GM23338 (cell line): ENCODE measurements around the gene TAL2. TPM values are rescaled to one million over a fixed set of nuclear protein-coding genes. Genes with fewer than 3 reads are reported as not detected.

Source experiments
- ATAC-seq: fragments of 200-7000 bp; cut with Tn5 transposase; 3 replicates; pipeline ENCODE4 v1.9.1; 2020
- DNase-seq: peaks from one replicate; pipeline ENCODE4 v3.0.0-alpha.2; 2015; ENCODE audit warnings: low spot score
- H2AFZ ChIP-seq: fragments of 200-600 bp; sonication (generic); 2 replicates; pipeline ENCODE4 v1.8.0; 2016; ENCODE audit warnings: antibody characterized with exemption, mild to moderate bottlenecking, moderate library complexity
- H3F3A ChIP-seq: fragments of 200-600 bp; sonication (generic); replicated peaks from 2 replicates; pipeline ENCODE4 v1.8.0; 2017; ENCODE audit warnings: antibody characterized with exemption, mixed run types, low read depth
- H3K27ac ChIP-seq: fragments of 200-600 bp; sonication (generic); 2 replicates; pipeline ENCODE4 v1.6.1; 2016; ENCODE audit warnings: low read depth
- H3K27me3 ChIP-seq: fragments of 200-600 bp; sonication (generic); 2 replicates; pipeline ENCODE4 v1.8.0; 2016; ENCODE audit warnings: mild to moderate bottlenecking, mixed run types, moderate library complexity; ENCODE audit not compliant: insufficient read depth
- H3K36me3 ChIP-seq: fragments of 200-600 bp; sonication (generic); 2 replicates; pipeline ENCODE4 v1.8.0; 2016; ENCODE audit warnings: mild to moderate bottlenecking; ENCODE audit not compliant: insufficient read depth
- H3K4me1 ChIP-seq: fragments of 200-600 bp; sonication (generic); 2 replicates; pipeline ENCODE4 v1.8.0; 2016; ENCODE audit warnings: mild to moderate bottlenecking, moderate library complexity; ENCODE audit not compliant: insufficient read depth
- H3K4me2 ChIP-seq: fragments of 200-600 bp; sonication (generic); 2 replicates; pipeline ENCODE4 v1.7.1; 2017; ENCODE audit warnings: mixed run types
- H3K4me3 ChIP-seq: fragments of 200-600 bp; sonication (generic); 2 replicates; pipeline ENCODE4 v1.6.1; 2016; ENCODE audit warnings: mixed run types
- H3K79me2 ChIP-seq: fragments of 200-600 bp; sonication (generic); replicated peaks from 2 replicates; pipeline ENCODE4 v1.8.0; 2017; ENCODE audit warnings: mild to moderate bottlenecking; ENCODE audit not compliant: insufficient read depth
- H3K9me2 ChIP-seq: fragments of 200-600 bp; sonication (generic); 2 replicates; pipeline ENCODE4 v1.8.0; 2017; ENCODE audit not compliant: insufficient read depth
- H4K20me1 ChIP-seq: fragments of 200-600 bp; sonication (generic); replicated peaks from 2 replicates; pipeline ENCODE4 v1.8.0; 2017; ENCODE audit warnings: mild to moderate bottlenecking; ENCODE audit not compliant: insufficient read depth
- H3K27ac Mint-ChIP-seq: 2 replicates; pipeline ENCODE4 v1.8.0; 2020; ENCODE audit warnings: inconsistent platforms, mild to moderate bottlenecking, moderate library complexity, mixed read lengths
- H3K27me3 Mint-ChIP-seq: 3 replicates; pipeline ENCODE4 v1.8.0; 2022; ENCODE audit warnings: low read depth, mild to moderate bottlenecking, moderate library complexity, mixed read lengths, inconsistent platforms; ENCODE audit not compliant: insufficient read depth, poor library complexity
- H3K36me3 Mint-ChIP-seq: 3 replicates; pipeline ENCODE4 v1.8.0; 2021; ENCODE audit warnings: low read depth, mild to moderate bottlenecking, inconsistent platforms, moderate library complexity, mixed read lengths
- H3K4me1 Mint-ChIP-seq: 3 replicates; pipeline ENCODE4 v1.8.0; 2020; ENCODE audit warnings: mild to moderate bottlenecking, inconsistent platforms, mixed read lengths
- H3K4me3 Mint-ChIP-seq: 3 replicates; pipeline ENCODE4 v1.8.0; 2021; ENCODE audit warnings: moderate library complexity, mild to moderate bottlenecking, inconsistent platforms, mixed read lengths
- H3K9me3 Mint-ChIP-seq: 3 replicates; pipeline ENCODE4 v1.8.0; 2020; ENCODE audit warnings: moderate library complexity, mild to moderate bottlenecking, inconsistent platforms, mixed read lengths
- CREB1 ChIP-seq: fragments of 250-450 bp; sonication (Bioruptor Pico); IDR thresholded peaks from 2 replicates; pipeline ENCODE4 v1.5.0; 2020; ENCODE audit warnings: low read depth, mild to moderate bottlenecking, moderate library complexity
- EZH2 ChIP-seq: fragments of 200-600 bp; sonication (generic); IDR thresholded peaks from one replicate; pipeline ENCODE4 v1.8.0; 2017; ENCODE audit warnings: antibody characterized with exemption, mild to moderate bottlenecking, low read depth; ENCODE audit not compliant: unreplicated experiment
- EZH2phosphoT487 ChIP-seq: fragments of 200-600 bp; sonication (generic); IDR thresholded peaks from one replicate; pipeline ENCODE4 v1.8.1; 2018; ENCODE audit warnings: antibody characterized with exemption; ENCODE audit not compliant: unreplicated experiment
- JUNB ChIP-seq: IDR thresholded peaks from one replicate; pipeline ENCODE4 v1.6.1; 2016; ENCODE audit warnings: antibody characterized with exemption; ENCODE audit not compliant: unreplicated experiment
- NANOG ChIP-seq: IDR thresholded peaks from 2 replicates; pipeline ENCODE4 v1.6.1; 2016; ENCODE audit warnings: antibody characterized with exemption, borderline replicate concordance
- POLR2AphosphoS5 ChIP-seq: IDR thresholded peaks from 2 replicates; pipeline ENCODE4 v1.6.1; 2016; ENCODE audit warnings: antibody characterized with exemption, low read depth
- STAT1 ChIP-seq: IDR thresholded peaks from one replicate; pipeline ENCODE4 v1.6.1; 2016; ENCODE audit warnings: antibody characterized with exemption; ENCODE audit not compliant: unreplicated experiment
- ZNF114 ChIP-seq: fragments of 250-450 bp; sonication (Bioruptor Pico); IDR thresholded peaks from 2 replicates; pipeline ENCODE4 v1.5.0; 2020; ENCODE audit warnings: mild to moderate bottlenecking, moderate library complexity
- ZNF331 ChIP-seq: fragments of 250-450 bp; sonication (Bioruptor Pico); IDR thresholded peaks from 2 replicates; pipeline ENCODE4 v1.5.0; 2020; ENCODE audit warnings: low read depth, mild to moderate bottlenecking, moderate library complexity
- polyA plus RNA-seq: library from polyadenylated mRNA; unstranded; fragments of >200 nt; fragmentation: Nextera tagmentation; extraction: Ambion mirVana; gene quantifications from 2 replicates; pipeline ENCODE4 v1.2.1, GENCODE V29; 2016
- total RNA-seq: library from RNA; depleted of rRNA; stranded (reverse); fragments of >200 nt; shearing (Covaris generic); gene quantifications from 2 replicates; pipeline ENCODE4 v1.2.3, GENCODE V29; 2014
- TF ChIP-seq, protein P1 (sequence below), 2 experiments: fragments of 200-600 bp in 1 of 2; sonication (generic) in 1 of 2; conservative IDR thresholded peaks; 2 replicates each; pipeline versions ENCODE4 v1.5.1 to v1.6.1; 2016 to 2017; ENCODE audit warnings: antibody characterized with exemption in 2 of 2, low read depth in 2 of 2, mild to moderate bottlenecking in 2 of 2, moderate library complexity in 1 of 2
- TF ChIP-seq, protein P2 (sequence below): fragments of 250-450 bp; sonication (Bioruptor Pico); IDR thresholded peaks from 2 replicates; pipeline ENCODE4 v1.5.0; 2020; ENCODE audit warnings: mild to moderate bottlenecking, moderate library complexity
- TF ChIP-seq, protein P3 (sequence below): IDR thresholded peaks from 2 replicates; pipeline ENCODE4 v1.6.1; 2016; ENCODE audit warnings: antibody characterized with exemption
- TF ChIP-seq, protein P4 (sequence below): IDR thresholded peaks from one replicate; pipeline ENCODE4 v1.6.1; 2018; ENCODE audit warnings: antibody characterized with exemption; ENCODE audit not compliant: unreplicated experiment

TAL2 gene
- total and polyA plus RNA-seq, 2 experiments from 2014 or later, result 0.79 TPM; not detected in 1

DNA sequence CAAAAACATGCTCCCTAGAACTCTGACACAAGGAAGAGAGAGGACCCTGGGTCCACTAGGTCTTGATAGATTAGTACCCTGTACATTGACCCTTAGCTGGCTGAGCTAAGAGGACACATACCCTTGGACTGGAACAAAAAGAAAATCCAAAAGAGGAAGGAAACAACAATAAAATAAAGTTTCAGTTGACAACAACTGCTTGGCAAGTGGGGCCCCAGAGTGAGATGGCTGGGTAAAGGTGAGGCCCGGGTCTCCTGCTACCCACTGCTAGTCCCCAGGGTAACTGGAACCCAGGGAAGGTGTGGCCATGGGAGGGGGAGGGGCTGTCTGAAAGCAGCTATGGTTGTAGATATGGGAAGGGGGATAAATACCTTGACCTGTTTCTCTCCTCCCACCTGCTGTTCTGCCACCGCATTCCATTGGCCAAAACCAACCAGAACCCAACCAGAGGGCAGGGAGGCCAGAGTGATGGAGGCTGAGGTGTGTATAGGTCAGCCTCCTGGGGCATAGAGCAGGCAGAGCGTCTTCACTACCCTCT is 11.7 kb downstream of the TAL2 start (continued):
- TF ChIP-seq, protein P1, sequence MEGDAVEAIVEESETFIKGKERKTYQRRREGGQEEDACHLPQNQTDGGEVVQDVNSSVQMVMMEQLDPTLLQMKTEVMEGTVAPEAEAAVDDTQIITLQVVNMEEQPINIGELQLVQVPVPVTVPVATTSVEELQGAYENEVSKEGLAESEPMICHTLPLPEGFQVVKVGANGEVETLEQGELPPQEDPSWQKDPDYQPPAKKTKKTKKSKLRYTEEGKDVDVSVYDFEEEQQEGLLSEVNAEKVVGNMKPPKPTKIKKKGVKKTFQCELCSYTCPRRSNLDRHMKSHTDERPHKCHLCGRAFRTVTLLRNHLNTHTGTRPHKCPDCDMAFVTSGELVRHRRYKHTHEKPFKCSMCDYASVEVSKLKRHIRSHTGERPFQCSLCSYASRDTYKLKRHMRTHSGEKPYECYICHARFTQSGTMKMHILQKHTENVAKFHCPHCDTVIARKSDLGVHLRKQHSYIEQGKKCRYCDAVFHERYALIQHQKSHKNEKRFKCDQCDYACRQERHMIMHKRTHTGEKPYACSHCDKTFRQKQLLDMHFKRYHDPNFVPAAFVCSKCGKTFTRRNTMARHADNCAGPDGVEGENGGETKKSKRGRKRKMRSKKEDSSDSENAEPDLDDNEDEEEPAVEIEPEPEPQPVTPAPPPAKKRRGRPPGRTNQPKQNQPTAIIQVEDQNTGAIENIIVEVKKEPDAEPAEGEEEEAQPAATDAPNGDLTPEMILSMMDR (conservative IDR thresholded peaks at IDR 0.05; ENCODE audit: low read depth in 2 of 2), result no peak
- TF ChIP-seq NANOG, result no peak

DNA sequence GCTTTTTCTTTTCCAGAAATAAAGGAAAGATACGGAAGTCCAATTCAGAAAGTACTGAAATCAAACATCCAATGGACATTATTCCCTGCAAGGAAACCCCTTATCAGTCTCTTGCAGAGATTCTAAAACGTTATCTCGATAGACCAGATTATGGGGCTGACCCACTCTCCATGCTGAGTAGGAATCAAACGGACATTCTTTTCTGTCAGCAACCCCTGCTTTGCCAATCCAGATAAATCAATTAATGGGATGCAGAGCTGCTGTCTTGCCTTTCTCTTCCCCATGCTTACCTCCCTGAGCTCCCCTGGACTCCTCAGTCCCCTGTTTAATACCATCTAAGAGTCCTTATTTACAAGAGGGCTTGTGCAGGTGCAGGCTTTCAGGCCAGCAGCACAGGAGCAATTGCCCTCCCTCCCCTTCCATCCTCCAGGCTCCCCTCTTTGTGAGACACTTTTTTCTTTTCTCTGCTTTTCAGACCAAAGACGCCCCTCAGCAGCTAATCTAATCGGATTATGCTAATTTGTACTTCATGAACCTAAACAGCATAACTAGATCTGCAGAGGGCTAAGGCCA is 14.2 kb downstream of the TAL2 start:
- DNase-seq, result no peak
- H3K27ac Mint-ChIP-seq, result no peak overlapping the region
- TF ChIP-seq EZH2phosphoT487 (no peak), JUNB (no peak), EZH2 (no peak), STAT1 (no peak), CREB1 (CRISPR knock-in tag) (no peak), ZNF331 (CRISPR knock-in tag) (no peak), ZNF114 (CRISPR knock-in tag) (no peak), NANOG (no peak), POLR2AphosphoS5 (no peak)
- TF ChIP-seq, protein P2, sequence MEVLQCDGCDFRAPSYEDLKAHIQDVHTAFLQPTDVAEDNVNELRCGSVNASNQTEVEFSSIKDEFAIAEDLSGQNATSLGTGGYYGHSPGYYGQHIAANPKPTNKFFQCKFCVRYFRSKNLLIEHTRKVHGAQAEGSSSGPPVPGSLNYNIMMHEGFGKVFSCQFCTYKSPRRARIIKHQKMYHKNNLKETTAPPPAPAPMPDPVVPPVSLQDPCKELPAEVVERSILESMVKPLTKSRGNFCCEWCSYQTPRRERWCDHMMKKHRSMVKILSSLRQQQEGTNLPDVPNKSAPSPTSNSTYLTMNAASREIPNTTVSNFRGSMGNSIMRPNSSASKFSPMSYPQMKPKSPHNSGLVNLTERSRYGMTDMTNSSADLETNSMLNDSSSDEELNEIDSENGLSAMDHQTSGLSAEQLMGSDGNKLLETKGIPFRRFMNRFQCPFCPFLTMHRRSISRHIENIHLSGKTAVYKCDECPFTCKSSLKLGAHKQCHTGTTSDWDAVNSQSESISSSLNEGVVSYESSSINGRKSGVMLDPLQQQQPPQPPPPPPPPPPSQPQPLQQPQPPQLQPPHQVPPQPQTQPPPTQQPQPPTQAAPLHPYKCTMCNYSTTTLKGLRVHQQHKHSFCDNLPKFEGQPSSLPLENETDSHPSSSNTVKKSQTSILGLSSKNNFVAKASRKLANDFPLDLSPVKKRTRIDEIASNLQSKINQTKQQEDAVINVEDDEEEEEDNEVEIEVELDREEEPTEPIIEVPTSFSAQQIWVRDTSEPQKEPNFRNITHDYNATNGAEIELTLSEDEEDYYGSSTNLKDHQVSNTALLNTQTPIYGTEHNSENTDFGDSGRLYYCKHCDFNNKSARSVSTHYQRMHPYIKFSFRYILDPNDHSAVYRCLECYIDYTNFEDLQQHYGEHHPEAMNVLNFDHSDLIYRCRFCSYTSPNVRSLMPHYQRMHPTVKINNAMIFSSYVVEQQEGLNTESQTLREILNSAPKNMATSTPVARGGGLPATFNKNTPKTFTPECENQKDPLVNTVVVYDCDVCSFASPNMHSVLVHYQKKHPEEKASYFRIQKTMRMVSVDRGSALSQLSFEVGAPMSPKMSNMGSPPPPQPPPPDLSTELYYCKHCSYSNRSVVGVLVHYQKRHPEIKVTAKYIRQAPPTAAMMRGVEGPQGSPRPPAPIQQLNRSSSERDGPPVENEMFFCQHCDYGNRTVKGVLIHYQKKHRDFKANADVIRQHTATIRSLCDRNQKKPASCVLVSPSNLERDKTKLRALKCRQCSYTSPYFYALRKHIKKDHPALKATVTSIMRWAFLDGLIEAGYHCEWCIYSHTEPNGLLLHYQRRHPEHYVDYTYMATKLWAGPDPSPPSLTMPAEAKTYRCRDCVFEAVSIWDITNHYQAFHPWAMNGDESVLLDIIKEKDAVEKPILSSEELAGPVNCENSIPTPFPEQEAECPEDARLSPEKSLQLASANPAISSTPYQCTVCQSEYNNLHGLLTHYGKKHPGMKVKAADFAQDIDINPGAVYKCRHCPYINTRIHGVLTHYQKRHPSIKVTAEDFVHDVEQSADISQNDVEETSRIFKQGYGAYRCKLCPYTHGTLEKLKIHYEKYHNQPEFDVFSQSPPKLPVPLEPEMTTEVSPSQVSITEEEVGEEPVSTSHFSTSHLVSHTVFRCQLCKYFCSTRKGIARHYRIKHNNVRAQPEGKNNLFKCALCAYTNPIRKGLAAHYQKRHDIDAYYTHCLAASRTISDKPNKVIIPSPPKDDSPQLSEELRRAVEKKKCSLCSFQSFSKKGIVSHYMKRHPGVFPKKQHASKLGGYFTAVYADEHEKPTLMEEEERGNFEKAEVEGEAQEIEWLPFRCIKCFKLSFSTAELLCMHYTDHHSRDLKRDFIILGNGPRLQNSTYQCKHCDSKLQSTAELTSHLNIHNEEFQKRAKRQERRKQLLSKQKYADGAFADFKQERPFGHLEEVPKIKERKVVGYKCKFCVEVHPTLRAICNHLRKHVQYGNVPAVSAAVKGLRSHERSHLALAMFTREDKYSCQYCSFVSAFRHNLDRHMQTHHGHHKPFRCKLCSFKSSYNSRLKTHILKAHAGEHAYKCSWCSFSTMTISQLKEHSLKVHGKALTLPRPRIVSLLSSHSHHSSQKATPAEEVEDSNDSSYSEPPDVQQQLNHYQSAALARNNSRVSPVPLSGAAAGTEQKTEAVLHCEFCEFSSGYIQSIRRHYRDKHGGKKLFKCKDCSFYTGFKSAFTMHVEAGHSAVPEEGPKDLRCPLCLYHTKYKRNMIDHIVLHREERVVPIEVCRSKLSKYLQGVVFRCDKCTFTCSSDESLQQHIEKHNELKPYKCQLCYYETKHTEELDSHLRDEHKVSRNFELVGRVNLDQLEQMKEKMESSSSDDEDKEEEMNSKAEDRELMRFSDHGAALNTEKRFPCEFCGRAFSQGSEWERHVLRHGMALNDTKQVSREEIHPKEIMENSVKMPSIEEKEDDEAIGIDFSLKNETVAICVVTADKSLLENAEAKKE (CRISPR knock-in tag), result no peak
- TF ChIP-seq, protein P3, sequence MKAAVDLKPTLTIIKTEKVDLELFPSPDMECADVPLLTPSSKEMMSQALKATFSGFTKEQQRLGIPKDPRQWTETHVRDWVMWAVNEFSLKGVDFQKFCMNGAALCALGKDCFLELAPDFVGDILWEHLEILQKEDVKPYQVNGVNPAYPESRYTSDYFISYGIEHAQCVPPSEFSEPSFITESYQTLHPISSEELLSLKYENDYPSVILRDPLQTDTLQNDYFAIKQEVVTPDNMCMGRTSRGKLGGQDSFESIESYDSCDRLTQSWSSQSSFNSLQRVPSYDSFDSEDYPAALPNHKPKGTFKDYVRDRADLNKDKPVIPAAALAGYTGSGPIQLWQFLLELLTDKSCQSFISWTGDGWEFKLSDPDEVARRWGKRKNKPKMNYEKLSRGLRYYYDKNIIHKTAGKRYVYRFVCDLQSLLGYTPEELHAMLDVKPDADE, result no peak
- TF ChIP-seq, protein P4, sequence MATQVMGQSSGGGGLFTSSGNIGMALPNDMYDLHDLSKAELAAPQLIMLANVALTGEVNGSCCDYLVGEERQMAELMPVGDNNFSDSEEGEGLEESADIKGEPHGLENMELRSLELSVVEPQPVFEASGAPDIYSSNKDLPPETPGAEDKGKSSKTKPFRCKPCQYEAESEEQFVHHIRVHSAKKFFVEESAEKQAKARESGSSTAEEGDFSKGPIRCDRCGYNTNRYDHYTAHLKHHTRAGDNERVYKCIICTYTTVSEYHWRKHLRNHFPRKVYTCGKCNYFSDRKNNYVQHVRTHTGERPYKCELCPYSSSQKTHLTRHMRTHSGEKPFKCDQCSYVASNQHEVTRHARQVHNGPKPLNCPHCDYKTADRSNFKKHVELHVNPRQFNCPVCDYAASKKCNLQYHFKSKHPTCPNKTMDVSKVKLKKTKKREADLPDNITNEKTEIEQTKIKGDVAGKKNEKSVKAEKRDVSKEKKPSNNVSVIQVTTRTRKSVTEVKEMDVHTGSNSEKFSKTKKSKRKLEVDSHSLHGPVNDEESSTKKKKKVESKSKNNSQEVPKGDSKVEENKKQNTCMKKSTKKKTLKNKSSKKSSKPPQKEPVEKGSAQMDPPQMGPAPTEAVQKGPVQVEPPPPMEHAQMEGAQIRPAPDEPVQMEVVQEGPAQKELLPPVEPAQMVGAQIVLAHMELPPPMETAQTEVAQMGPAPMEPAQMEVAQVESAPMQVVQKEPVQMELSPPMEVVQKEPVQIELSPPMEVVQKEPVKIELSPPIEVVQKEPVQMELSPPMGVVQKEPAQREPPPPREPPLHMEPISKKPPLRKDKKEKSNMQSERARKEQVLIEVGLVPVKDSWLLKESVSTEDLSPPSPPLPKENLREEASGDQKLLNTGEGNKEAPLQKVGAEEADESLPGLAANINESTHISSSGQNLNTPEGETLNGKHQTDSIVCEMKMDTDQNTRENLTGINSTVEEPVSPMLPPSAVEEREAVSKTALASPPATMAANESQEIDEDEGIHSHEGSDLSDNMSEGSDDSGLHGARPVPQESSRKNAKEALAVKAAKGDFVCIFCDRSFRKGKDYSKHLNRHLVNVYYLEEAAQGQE, result no peak

More for the DNA sequence above, 14.2 kb downstream of the TAL2 start:
- no peak overlapping the region for H3K4me3 ChIP-seq
- H3K27me3 Mint-ChIP-seq, result peaks cover 3% of the 10 kb centered on the region
- H4K20me1 ChIP-seq, result no peaks in the 10 kb centered on the region; the same call in 1 of the 2 replicates
- H3K36me3 ChIP-seq, result no peaks in the 10 kb centered on the region
- peaks cover 18% of the 10 kb centered on the region for H3K4me1 Mint-ChIP-seq
- H2AFZ ChIP-seq, result 0 out of 2 replicates have a peak overlapping the region, but pooled peaks have one; percentile 24
- H3K4me1 ChIP-seq, result no peaks in the 10 kb centered on the region
- H3K4me2 ChIP-seq, result no peak overlapping the region
- no peaks in the 10 kb centered on the region for H3K9me3 Mint-ChIP-seq
- H3K27me3 ChIP-seq, result no peaks in the 10 kb centered on the region
- H3K4me3 Mint-ChIP-seq, result no peak overlapping the region
- peak; percentile 38; the same call in 1 of the 3 replicates for ATAC-seq
- H3K9me2 ChIP-seq, result no peaks in the 10 kb centered on the region
- H3K27ac ChIP-seq, result no peak overlapping the region
- no peaks in the 10 kb centered on the region for H3K36me3 Mint-ChIP-seq
- H3F3A ChIP-seq, result no peaks in the 10 kb centered on the region
- no peaks in the 10 kb centered on the region for H3K79me2 ChIP-seq
